ENCODE measurements around the gene MRPL40.
"Not testable (repeated sequence)": the region's sequence is repeated elsewhere in the genome, so short reads cannot be mapped to it uniquely, and the experiment has no call there.

The MRPL40 gene

GRCh38 chr22:19420321-19420720, 12.0 kb upstream of the MRPL40 start:
- no peaks in the 10 kb centered on the region for H3K9me3 ChIP-seq (ENCODE audit: control insufficient read depth in 2 of 2, low read length in 2 of 2)
- H3K27me3 ChIP-seq (ENCODE audit: control insufficient read depth in 2 of 2, insufficient read depth in 2 of 2, low read length in 2 of 2), result no peaks in the 10 kb centered on the region
- H3K4me1 ChIP-seq (ENCODE audit: control insufficient read depth in 2 of 2, insufficient read depth in 2 of 2, low read length in 2 of 2), result no peaks in the 10 kb centered on the region
- H3K9ac ChIP-seq (ENCODE audit: low read depth in 1 of 2, low read length in 2 of 2), result no peak overlapping the region
- H3K36me3 ChIP-seq (ENCODE audit: control insufficient read depth in 2 of 2, insufficient read depth in 2 of 2, low read length in 2 of 2), result peaks cover 0 to 6% of the 10 kb centered on the region in 2 donors
- H3K4me3 ChIP-seq (ENCODE audit: low read length in 2 of 2), result no peak overlapping the region
- H3K27ac ChIP-seq (ENCODE audit: low read depth in 2 of 2, low read length in 2 of 2), result peak overlapping the region in 1 of 2 donors; percentile 46

- Histone ChIP-seq H3K4me3 (ENCODE audit: low read length in 2 of 2) (no peak overlapping the region), H3K27me3 (ENCODE audit: control insufficient read depth in 2 of 2, insufficient read depth in 2 of 2, low read length in 2 of 2) (no peaks in the 10 kb centered on the region), H3K9me3 (ENCODE audit: control insufficient read depth in 2 of 2, low read length in 2 of 2) (no peaks in the 10 kb centered on the region), H3K36me3 (ENCODE audit: control insufficient read depth in 2 of 2, insufficient read depth in 2 of 2, low read length in 2 of 2) (peaks cover 0 to 6% of the 10 kb centered on the region in 2 donors), H3K27ac (ENCODE audit: low read depth in 2 of 2, low read length in 2 of 2) (no peak overlapping the region), H3K4me1 (ENCODE audit: control insufficient read depth in 2 of 2, insufficient read depth in 2 of 2, low read length in 2 of 2) (no peaks in the 10 kb centered on the region), H3K9ac (ENCODE audit: low read depth in 1 of 2, low read length in 2 of 2) (no peak overlapping the region)
Observed at GRCh38 chr22:19422440-19423301, 9.7 kb upstream of the MRPL40 start.

GRCh38 chr22:19424186-19424500, 8.2 kb upstream of the MRPL40 start:
- Histone ChIP-seq H3K9me3 (ENCODE audit: control insufficient read depth in 2 of 2, low read length in 2 of 2) (no peaks in the 10 kb centered on the region), H3K27ac (ENCODE audit: low read depth in 2 of 2, low read length in 2 of 2) (no peak overlapping the region), H3K36me3 (ENCODE audit: control insufficient read depth in 2 of 2, insufficient read depth in 2 of 2, low read length in 2 of 2) (peaks cover 0 to 6% of the 10 kb centered on the region in 2 donors), H3K9ac (ENCODE audit: low read depth in 1 of 2, low read length in 2 of 2) (no peak overlapping the region), H3K4me1 (ENCODE audit: control insufficient read depth in 2 of 2, insufficient read depth in 2 of 2, low read length in 2 of 2) (no peaks in the 10 kb centered on the region), H3K27me3 (ENCODE audit: control insufficient read depth in 2 of 2, insufficient read depth in 2 of 2, low read length in 2 of 2) (no peaks in the 10 kb centered on the region), H3K4me3 (ENCODE audit: low read length in 2 of 2) (no peak overlapping the region)

GRCh38 chr22:19429950-19430889, 2.1 kb upstream of the MRPL40 start:
- Histone ChIP-seq H3K9ac (ENCODE audit: low read depth in 1 of 2, low read length in 2 of 2) (peak overlapping the region; percentile 68 to 76), H3K36me3 (ENCODE audit: control insufficient read depth in 2 of 2, insufficient read depth in 2 of 2, low read length in 2 of 2) (peaks cover 4 to 8% of the 10 kb centered on the region in 2 donors), H3K27ac (ENCODE audit: low read depth in 2 of 2, low read length in 2 of 2) (peak overlapping the region; percentile 56 to 72), H3K9me3 (ENCODE audit: control insufficient read depth in 2 of 2, low read length in 2 of 2) (no peaks in the 10 kb centered on the region), H3K4me3 (ENCODE audit: low read length in 2 of 2) (peak overlapping the region; percentile 80 to 88), H3K4me1 (ENCODE audit: control insufficient read depth in 2 of 2, insufficient read depth in 2 of 2, low read length in 2 of 2) (peaks cover 16 to 23% of the 10 kb centered on the region in 2 donors), H3K27me3 (ENCODE audit: control insufficient read depth in 2 of 2, insufficient read depth in 2 of 2, low read length in 2 of 2) (no peaks in the 10 kb centered on the region)

GRCh38 chr22:19430890-19431541, 1.3 kb upstream of the MRPL40 start:
- Histone ChIP-seq H3K27ac (ENCODE audit: low read depth in 2 of 2, low read length in 2 of 2) (peak overlapping the region; percentile 56 to 72), H3K4me3 (ENCODE audit: low read length in 2 of 2) (peak overlapping the region; percentile 80 to 88), H3K27me3 (ENCODE audit: control insufficient read depth in 2 of 2, insufficient read depth in 2 of 2, low read length in 2 of 2) (no peaks in the 10 kb centered on the region), H3K9me3 (ENCODE audit: control insufficient read depth in 2 of 2, low read length in 2 of 2) (no peaks in the 10 kb centered on the region), H3K36me3 (ENCODE audit: control insufficient read depth in 2 of 2, insufficient read depth in 2 of 2, low read length in 2 of 2) (peaks cover 11 to 13% of the 10 kb centered on the region in 2 donors), H3K9ac (ENCODE audit: low read depth in 1 of 2, low read length in 2 of 2) (peak overlapping the region; percentile 68 to 76), H3K4me1 (ENCODE audit: control insufficient read depth in 2 of 2, insufficient read depth in 2 of 2, low read length in 2 of 2) (peaks cover 16 to 23% of the 10 kb centered on the region in 2 donors)

GRCh38 chr22:19431649-19432132, 654 bp upstream of the MRPL40 start, which contains the start of gene HIRA:
HIRA (minus strand) TSS chr22:19431733; CDS start chr22:19431476, 257 bp downstream.
- Histone ChIP-seq H3K27me3 (ENCODE audit: control insufficient read depth in 2 of 2, insufficient read depth in 2 of 2, low read length in 2 of 2) (no peaks in the 10 kb centered on the region), H3K9me3 (ENCODE audit: control insufficient read depth in 2 of 2, low read length in 2 of 2) (no peaks in the 10 kb centered on the region), H3K4me3 (ENCODE audit: low read length in 2 of 2) (peak within 1 kb of the TSS; percentile 90 to 94), H3K27ac (ENCODE audit: low read depth in 2 of 2, low read length in 2 of 2) (peak within 1 kb of the TSS; percentile 97 to 98), H3K36me3 (ENCODE audit: control insufficient read depth in 2 of 2, insufficient read depth in 2 of 2, low read length in 2 of 2) (peaks cover 11 to 13% of the 10 kb centered on the region in 2 donors), H3K9ac (ENCODE audit: low read depth in 1 of 2, low read length in 2 of 2) (peak within 1 kb of the TSS; percentile 87 to 89), H3K4me1 (ENCODE audit: control insufficient read depth in 2 of 2, insufficient read depth in 2 of 2, low read length in 2 of 2) (peaks cover 16 to 23% of the 10 kb centered on the region in 2 donors)

GRCh38 chr22:19434401-19434800, 2.1 kb downstream of the MRPL40 start:
- H3K9me3 ChIP-seq (ENCODE audit: control insufficient read depth in 2 of 2, low read length in 2 of 2), result no peaks in the 10 kb centered on the region
- H3K4me1 ChIP-seq (ENCODE audit: control insufficient read depth in 2 of 2, insufficient read depth in 2 of 2, low read length in 2 of 2), result peaks cover 15 to 20% of the 10 kb centered on the region in 2 donors
- no peak overlapping the region for H3K9ac ChIP-seq (ENCODE audit: low read depth in 1 of 2, low read length in 2 of 2)
- peaks cover 13 to 14% of the 10 kb centered on the region in 2 donors for H3K36me3 ChIP-seq (ENCODE audit: control insufficient read depth in 2 of 2, insufficient read depth in 2 of 2, low read length in 2 of 2)
- no peaks in the 10 kb centered on the region for H3K27me3 ChIP-seq (ENCODE audit: control insufficient read depth in 2 of 2, insufficient read depth in 2 of 2, low read length in 2 of 2)
- H3K27ac ChIP-seq (ENCODE audit: low read depth in 2 of 2, low read length in 2 of 2), result no peak overlapping the region
- no peak overlapping the region for H3K4me3 ChIP-seq (ENCODE audit: low read length in 2 of 2)

- no peaks in the 10 kb centered on the region for H3K27me3 ChIP-seq (ENCODE audit: control insufficient read depth in 2 of 2, insufficient read depth in 2 of 2, low read length in 2 of 2)
- H3K9me3 ChIP-seq (ENCODE audit: control insufficient read depth in 2 of 2, low read length in 2 of 2), result no peaks in the 10 kb centered on the region
- no peak overlapping the region for H3K27ac ChIP-seq (ENCODE audit: low read depth in 2 of 2, low read length in 2 of 2)
- no peak overlapping the region for H3K9ac ChIP-seq (ENCODE audit: low read depth in 1 of 2, low read length in 2 of 2)
- peaks cover 13 to 14% of the 10 kb centered on the region in 2 donors for H3K36me3 ChIP-seq (ENCODE audit: control insufficient read depth in 2 of 2, insufficient read depth in 2 of 2, low read length in 2 of 2)
- no peak overlapping the region for H3K4me3 ChIP-seq (ENCODE audit: low read length in 2 of 2)
- peaks cover 9 to 15% of the 10 kb centered on the region in 2 donors for H3K4me1 ChIP-seq (ENCODE audit: control insufficient read depth in 2 of 2, insufficient read depth in 2 of 2, low read length in 2 of 2)
Observed at GRCh38 chr22:19434829-19435580, 2.7 kb downstream of the MRPL40 start.

GRCh38 chr22:19436444-19437161, 4.3 kb downstream of the MRPL40 start:
- not testable (repeated sequence) for H3K9me3 ChIP-seq (ENCODE audit: control insufficient read depth in 2 of 2, low read length in 2 of 2); H3K27me3 ChIP-seq (ENCODE audit: control insufficient read depth in 2 of 2, insufficient read depth in 2 of 2, low read length in 2 of 2); H3K9ac ChIP-seq (ENCODE audit: low read depth in 1 of 2, low read length in 2 of 2); H3K4me1 ChIP-seq (ENCODE audit: control insufficient read depth in 2 of 2, insufficient read depth in 2 of 2, low read length in 2 of 2); H3K27ac ChIP-seq (ENCODE audit: low read depth in 2 of 2, low read length in 2 of 2); H3K4me3 ChIP-seq (ENCODE audit: low read length in 2 of 2)
- H3K36me3 ChIP-seq (ENCODE audit: control insufficient read depth in 2 of 2, insufficient read depth in 2 of 2, low read length in 2 of 2), result peaks cover 13 to 23% of the 10 kb centered on the region in 2 donors

All from mucosa of rectum (tissue), 2 donors.